Measurements from ENCODE around the gene DAPK1.

DAPK1 gene

DNA sequence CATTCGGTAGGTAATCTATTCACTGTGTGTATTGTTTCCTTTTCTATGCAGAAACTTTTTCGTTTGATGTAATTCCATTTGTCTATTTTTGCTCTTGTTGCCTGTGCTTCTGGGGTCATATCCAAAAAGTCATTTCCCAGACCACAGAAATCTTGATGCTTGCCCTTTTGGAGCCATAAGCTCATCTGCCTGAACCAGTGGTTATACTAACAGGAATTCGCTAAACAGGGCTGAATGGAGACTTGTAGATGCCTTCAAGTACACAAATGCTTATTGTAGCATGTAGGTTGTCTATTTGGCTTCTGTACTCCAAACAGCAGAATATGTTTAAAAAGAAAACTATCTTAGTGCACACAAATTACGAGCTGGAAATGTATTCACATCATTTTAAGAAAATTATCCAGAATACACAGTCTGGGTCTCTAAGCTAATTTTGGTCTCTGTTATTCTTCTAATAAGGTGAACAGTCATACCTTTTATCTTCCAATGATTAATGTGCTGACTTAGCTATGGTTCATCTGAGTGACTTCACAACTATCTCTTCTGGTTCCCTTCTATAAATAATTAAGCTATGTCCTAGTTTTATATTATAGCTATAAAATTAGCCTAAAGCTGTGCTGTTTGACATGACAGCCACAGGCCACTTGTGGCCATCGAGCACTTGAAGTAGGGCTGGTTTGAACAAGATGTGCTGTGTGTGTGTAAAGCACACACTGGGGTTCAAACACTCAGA, 87.6 kb downstream of the DAPK1 start:
- no peaks in the 10 kb centered on the region for H3K27me3 ChIP-seq (ENCODE audit: control insufficient read depth, insufficient read depth, low read length)
- no peak overlapping the region for H3K4me3 ChIP-seq (ENCODE audit: low read length)
- H3K9ac ChIP-seq (ENCODE audit: low read length), result no peak overlapping the region
- H3K27ac ChIP-seq (ENCODE audit: low read depth, low read length), result peak overlapping the region; percentile 1
- no peaks in the 10 kb centered on the region for H3K36me3 ChIP-seq (ENCODE audit: control insufficient read depth, insufficient read depth, low read length)
- H3K4me1 ChIP-seq (ENCODE audit: control insufficient read depth, insufficient read depth, low read length), result peaks cover 14% of the 10 kb centered on the region

DNA sequence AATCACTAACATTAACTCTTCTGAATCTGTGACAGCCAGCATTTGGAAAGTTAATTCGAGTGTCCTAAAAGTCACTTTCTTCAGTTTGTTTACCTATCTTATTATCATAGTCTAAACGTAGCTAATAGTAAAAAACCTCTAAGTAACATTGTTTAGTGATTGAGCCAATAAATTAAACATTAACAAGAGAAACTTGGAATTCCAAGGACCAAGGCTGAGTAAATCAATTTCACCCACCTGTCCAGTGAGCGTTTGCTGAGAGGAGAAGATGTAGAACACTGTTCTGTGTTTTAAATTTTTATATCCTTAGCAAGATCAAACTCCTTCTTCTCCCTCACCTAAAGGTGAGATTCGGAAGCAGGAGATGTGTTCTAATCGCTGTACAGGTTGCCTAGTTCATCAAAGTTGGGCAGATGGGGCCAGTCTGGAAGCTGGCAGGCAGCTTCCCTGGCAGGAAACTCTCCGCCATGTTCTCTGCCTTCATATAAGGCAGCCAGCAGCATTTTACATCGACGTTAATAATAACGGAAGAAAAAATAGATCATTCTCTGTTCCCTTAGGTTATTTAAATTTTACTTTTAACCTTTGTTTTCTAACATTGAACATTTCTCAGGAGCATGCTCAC, 89.2 kb downstream of the DAPK1 start:
- Histone ChIP-seq H3K4me3 (ENCODE audit: low read length) (no peak overlapping the region), H3K27me3 (ENCODE audit: control insufficient read depth, insufficient read depth, low read length) (no peaks in the 10 kb centered on the region), H3K27ac (ENCODE audit: low read depth, low read length) (peak overlapping the region; percentile 37), H3K4me1 (ENCODE audit: control insufficient read depth, insufficient read depth, low read length) (peaks cover 9% of the 10 kb centered on the region), H3K36me3 (ENCODE audit: control insufficient read depth, insufficient read depth, low read length) (no peaks in the 10 kb centered on the region), H3K9ac (ENCODE audit: low read length) (no peak overlapping the region)

DNA sequence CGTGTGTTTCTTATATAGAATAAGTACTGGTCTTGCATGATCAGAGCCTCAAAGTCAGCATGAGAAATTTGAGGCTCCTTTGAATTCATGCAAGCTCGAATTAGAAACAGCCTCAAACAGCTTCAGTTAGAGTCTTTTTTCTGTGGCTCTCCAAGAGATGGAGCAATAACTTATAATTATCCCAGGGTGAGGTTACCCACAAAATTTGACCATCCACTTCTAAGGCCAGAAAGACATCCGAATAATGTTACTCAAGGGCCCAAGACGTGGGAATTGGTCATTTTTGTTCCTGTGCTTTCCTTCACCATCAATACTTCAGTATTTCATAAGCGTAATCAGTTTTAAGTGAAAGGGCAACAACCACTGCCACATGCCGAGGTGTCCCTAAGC, 89.7 kb downstream of the DAPK1 start:
- no peak overlapping the region for H3K4me3 ChIP-seq (ENCODE audit: low read length)
- no peaks in the 10 kb centered on the region for H3K27me3 ChIP-seq (ENCODE audit: control insufficient read depth, insufficient read depth, low read length)
- peak overlapping the region; percentile 37 for H3K27ac ChIP-seq (ENCODE audit: low read depth, low read length)
- H3K4me1 ChIP-seq (ENCODE audit: control insufficient read depth, insufficient read depth, low read length), result peaks cover 12% of the 10 kb centered on the region
- no peaks in the 10 kb centered on the region for H3K36me3 ChIP-seq (ENCODE audit: control insufficient read depth, insufficient read depth, low read length)
- H3K9ac ChIP-seq (ENCODE audit: low read length), result no peak overlapping the region

DNA sequence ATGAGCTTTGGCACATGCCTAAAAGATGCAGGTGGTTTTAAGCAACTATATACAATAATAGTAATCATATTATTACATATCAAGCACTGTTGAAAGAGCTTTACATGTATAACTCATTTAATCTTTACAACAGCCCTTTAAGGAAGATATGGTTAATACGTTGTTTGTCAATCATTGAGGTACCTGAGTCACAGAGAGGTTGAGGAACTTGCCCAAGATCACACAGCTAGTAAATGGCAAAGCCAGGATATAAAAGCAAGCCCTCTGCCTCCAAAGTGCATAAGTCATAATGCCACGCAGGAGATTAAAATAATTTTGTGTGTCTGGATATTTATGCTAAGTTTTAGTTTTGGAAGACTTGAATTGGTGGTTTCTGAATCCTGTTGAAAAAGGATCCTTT, 90.2 kb downstream of the DAPK1 start:
- H3K27me3 ChIP-seq (ENCODE audit: control insufficient read depth, insufficient read depth, low read length), result no peaks in the 10 kb centered on the region
- no peak overlapping the region for H3K4me3 ChIP-seq (ENCODE audit: low read length)
- H3K4me1 ChIP-seq (ENCODE audit: control insufficient read depth, insufficient read depth, low read length), result peaks cover 17% of the 10 kb centered on the region
- H3K36me3 ChIP-seq (ENCODE audit: control insufficient read depth, insufficient read depth, low read length), result no peaks in the 10 kb centered on the region
- H3K9ac ChIP-seq (ENCODE audit: low read length), result no peak overlapping the region
- no peak overlapping the region for H3K27ac ChIP-seq (ENCODE audit: low read depth, low read length)

DNA sequence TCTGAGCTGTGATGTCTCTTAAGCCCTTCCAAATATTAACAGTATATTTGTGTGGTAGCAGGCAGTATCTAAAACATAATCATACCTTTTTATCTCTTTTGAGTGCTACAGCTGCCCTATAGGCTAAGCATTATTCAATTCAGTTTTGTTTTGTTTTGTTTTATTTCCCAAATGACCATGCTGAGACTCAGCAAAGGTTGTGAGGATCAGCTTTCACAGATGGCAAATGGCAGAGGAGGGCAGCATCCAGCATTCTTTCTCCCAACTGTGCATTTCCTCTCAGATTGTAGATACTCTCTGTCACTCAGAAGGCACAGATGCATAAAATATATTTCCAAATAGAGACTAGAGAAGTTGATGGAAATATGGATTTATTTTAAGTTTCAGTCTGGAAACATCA, 90.7 kb downstream of the DAPK1 start:
- Histone ChIP-seq H3K27ac (ENCODE audit: low read depth, low read length) (no peak overlapping the region), H3K4me3 (ENCODE audit: low read length) (no peak overlapping the region), H3K4me1 (ENCODE audit: control insufficient read depth, insufficient read depth, low read length) (peaks cover 20% of the 10 kb centered on the region), H3K36me3 (ENCODE audit: control insufficient read depth, insufficient read depth, low read length) (no peaks in the 10 kb centered on the region), H3K9ac (ENCODE audit: low read length) (no peak overlapping the region), H3K27me3 (ENCODE audit: control insufficient read depth, insufficient read depth, low read length) (no peaks in the 10 kb centered on the region)

DNA sequence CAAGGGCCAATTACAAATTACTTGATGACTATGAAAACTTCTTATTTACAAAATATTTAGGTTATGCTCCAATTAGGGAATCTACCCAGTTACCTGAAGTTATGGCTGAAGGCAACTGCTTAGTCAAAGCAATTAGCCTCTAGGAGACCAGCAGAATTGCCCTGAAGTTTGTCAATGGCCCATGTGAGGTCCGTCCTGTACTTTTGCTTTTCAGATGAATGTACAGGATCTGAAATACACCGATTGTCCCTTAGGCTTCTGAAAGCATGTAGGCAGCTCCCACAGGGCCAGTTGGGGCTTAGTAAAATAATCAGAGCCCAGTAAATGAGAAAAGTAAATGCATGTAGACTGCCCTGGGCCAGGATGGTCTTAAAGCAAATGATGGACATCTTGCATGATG, 93.3 kb downstream of the DAPK1 start:
- Histone ChIP-seq H3K4me1 (ENCODE audit: control insufficient read depth, insufficient read depth, low read length) (peaks cover 44% of the 10 kb centered on the region), H3K27ac (ENCODE audit: low read depth, low read length) (no peak overlapping the region), H3K27me3 (ENCODE audit: control insufficient read depth, insufficient read depth, low read length) (no peaks in the 10 kb centered on the region), H3K9ac (ENCODE audit: low read length) (no peak overlapping the region), H3K4me3 (ENCODE audit: low read length) (no peak overlapping the region), H3K36me3 (ENCODE audit: control insufficient read depth, insufficient read depth, low read length) (no peaks in the 10 kb centered on the region)

DNA sequence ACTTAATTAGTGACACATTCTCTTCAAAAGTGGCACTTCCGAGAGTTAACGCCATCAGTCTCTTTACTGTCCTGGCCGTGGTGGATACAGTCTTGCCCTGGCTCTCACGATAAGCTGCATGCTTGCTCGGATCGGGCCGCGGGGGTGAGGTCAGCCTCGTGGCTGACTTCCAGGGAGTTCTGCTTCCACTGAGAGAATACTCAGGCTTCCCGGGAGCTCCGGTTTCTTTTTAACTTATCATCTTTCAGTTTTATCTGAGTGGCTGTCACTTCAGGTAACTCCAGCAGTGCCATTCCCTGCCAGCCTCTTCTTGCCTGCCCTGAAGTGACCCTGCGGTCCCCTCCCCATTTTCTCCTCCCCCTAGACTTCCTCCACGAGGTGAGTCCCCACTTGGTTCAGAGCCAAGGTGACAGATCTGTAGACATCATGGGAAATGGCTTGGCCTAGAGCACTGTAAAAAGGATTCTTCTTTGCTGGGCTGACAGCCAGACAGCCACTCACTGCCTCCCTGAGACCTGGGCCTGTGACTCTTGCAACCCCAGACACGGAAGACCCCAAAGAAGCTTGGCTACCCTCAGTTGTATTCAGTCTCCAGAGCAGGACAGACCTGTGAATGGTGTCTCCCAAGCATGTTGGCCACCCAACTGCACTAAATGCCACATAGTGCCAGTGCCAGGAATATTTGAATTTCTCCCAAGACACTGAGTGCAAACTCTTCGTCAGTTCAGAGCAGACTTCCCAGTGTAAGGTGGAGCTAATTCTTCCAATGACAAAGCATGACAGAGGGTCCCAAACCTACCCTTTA, 95.1 kb downstream of the DAPK1 start:
- peaks cover 57% of the 10 kb centered on the region for H3K4me1 ChIP-seq (ENCODE audit: control insufficient read depth, insufficient read depth, low read length)
- H3K9ac ChIP-seq (ENCODE audit: low read length), result no peak overlapping the region
- H3K27me3 ChIP-seq (ENCODE audit: control insufficient read depth, insufficient read depth, low read length), result no peaks in the 10 kb centered on the region
- peak overlapping the region; percentile 14 for H3K4me3 ChIP-seq (ENCODE audit: low read length)
- H3K27ac ChIP-seq (ENCODE audit: low read depth, low read length), result peak overlapping the region; percentile 79
- H3K36me3 ChIP-seq (ENCODE audit: control insufficient read depth, insufficient read depth, low read length), result no peaks in the 10 kb centered on the region

DNA sequence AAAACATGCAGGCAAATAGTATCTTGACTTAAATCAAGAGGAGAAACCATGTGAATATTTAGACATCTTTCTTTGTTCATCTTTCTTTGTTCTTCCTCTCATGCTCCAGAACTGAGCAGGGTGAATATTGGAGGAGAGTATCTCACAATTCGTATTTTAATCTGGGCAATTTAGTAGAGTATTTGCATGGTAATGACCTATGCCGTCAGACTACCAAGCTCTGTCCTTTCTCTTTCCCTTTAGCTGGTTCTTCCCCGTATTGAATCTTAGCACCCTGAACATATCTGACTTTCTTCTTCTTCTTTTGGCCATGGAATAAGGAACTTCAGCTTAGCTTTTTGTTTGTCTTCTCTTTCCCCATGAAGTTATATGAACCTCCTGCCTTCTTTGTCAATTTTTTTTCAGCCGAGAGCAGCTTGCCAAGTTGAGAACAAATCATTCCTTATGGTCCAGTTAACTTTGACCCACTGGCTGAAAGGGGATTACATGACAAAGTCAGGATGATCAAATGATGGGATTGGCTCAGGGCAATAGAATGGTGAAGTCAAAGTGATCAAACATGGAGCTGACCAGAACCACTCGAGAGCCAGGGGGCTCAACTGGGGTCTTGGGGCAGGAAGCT, 95.8 kb downstream of the DAPK1 start:
- Histone ChIP-seq H3K27me3 (ENCODE audit: control insufficient read depth, insufficient read depth, low read length) (no peaks in the 10 kb centered on the region), H3K9ac (ENCODE audit: low read length) (no peak overlapping the region), H3K36me3 (ENCODE audit: control insufficient read depth, insufficient read depth, low read length) (no peaks in the 10 kb centered on the region), H3K4me1 (ENCODE audit: control insufficient read depth, insufficient read depth, low read length) (peaks cover 60% of the 10 kb centered on the region), H3K4me3 (ENCODE audit: low read length) (no peak overlapping the region), H3K27ac (ENCODE audit: low read depth, low read length) (peak overlapping the region; percentile 79)

DNA sequence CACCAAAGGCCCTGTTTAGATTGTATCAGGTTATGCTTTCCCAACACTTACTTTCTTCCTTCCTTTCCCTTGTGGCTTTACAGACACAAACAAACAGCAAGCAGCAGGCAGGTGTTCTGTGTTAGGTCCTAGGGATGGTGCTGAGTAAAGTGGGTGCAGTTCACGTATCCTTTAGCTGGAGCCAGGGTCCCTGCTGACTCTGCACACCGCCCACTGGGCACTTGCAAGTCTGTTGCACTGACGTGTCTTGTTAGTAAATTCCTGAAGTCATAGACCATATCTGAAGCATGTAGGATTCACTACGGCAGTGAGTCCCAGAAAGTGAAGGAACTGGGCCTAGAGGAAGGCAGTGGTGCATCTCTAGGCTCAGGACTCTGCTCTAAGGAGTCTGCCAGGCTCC, 96.5 kb downstream of the DAPK1 start:
- no peak overlapping the region for H3K9ac ChIP-seq (ENCODE audit: low read length)
- peaks cover 68% of the 10 kb centered on the region for H3K4me1 ChIP-seq (ENCODE audit: control insufficient read depth, insufficient read depth, low read length)
- H3K27ac ChIP-seq (ENCODE audit: low read depth, low read length), result peak overlapping the region; percentile 79

DNA sequence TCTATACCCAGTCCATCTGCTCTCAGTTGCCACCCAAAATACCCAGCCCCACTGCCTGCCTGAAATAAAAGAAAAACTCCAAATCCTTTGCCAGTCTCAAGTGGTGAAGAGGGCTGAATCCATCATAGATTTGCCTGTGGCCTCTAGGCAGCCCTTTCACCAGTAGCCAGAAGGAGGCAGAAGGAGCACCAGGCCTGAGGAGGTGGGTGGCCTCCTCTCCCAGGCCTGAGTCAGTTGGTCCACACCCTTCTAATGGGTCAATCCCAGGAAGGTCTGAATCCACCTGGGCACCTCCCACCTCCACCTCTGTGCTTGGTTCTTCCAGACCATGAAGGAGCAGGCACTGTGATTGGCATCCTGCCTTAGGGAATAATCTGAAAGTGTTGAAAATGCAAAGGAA, 97.0 kb downstream of the DAPK1 start:
- Histone ChIP-seq H3K4me3 (ENCODE audit: low read length) (no peak overlapping the region), H3K36me3 (ENCODE audit: control insufficient read depth, insufficient read depth, low read length) (no peaks in the 10 kb centered on the region), H3K9ac (ENCODE audit: low read length) (no peak overlapping the region), H3K4me1 (ENCODE audit: control insufficient read depth, insufficient read depth, low read length) (peaks cover 70% of the 10 kb centered on the region), H3K27me3 (ENCODE audit: control insufficient read depth, insufficient read depth, low read length) (no peaks in the 10 kb centered on the region), H3K27ac (ENCODE audit: low read depth, low read length) (peak overlapping the region; percentile 79)

More for the DNA sequence above, 96.5 kb downstream of the DAPK1 start:
- Histone ChIP-seq H3K36me3 (ENCODE audit: control insufficient read depth, insufficient read depth, low read length) (no peaks in the 10 kb centered on the region), H3K27me3 (ENCODE audit: control insufficient read depth, insufficient read depth, low read length) (no peaks in the 10 kb centered on the region), H3K4me3 (ENCODE audit: low read length) (no peak overlapping the region)

DNA sequence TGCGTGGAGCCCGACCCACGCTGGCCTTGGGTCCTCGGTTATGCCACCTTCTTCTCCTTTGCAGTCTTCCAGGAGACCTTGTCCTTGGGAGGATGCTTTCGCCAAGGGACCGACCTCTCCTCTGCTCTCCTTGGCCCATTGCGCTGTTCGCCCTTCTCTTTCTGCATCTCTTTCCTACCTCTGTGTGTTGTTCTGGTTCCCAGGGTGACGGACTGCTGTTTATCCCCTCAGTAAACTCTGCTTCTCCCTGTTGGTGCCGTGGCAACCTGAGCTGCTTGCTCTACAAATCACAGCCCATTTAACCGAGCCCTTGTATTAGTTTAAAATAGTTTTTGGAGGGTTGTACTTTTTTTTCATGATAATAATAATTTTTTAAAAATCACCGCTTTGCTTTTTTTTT, 97.9 kb downstream of the DAPK1 start:
- H3K4me1 ChIP-seq (ENCODE audit: control insufficient read depth, insufficient read depth, low read length), result peaks cover 78% of the 10 kb centered on the region
- peak overlapping the region; percentile 79 for H3K27ac ChIP-seq (ENCODE audit: low read depth, low read length)
- H3K36me3 ChIP-seq (ENCODE audit: control insufficient read depth, insufficient read depth, low read length), result no peaks in the 10 kb centered on the region
- no peak overlapping the region for H3K9ac ChIP-seq (ENCODE audit: low read length)
- no peaks in the 10 kb centered on the region for H3K27me3 ChIP-seq (ENCODE audit: control insufficient read depth, insufficient read depth, low read length)
- no peak overlapping the region for H3K4me3 ChIP-seq (ENCODE audit: low read length)

DNA sequence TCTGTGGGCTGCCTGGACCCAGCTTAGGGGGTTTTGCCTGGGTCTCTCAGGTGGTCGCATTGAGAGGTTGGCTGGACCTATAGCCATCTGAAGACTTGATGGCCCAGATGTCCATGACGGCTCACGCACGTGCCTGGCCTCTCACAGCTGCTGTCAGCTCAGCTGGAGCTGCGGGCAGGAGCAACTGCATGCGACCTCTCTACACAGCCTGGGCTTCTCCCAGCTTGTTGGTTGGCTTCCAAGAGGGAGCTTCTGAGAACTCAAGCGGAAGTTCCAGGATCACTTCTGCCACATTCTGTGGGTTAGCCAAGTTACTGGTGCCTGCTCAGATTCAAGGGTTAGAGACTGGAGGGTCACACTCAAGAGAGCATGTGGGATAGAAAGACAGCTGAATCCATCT, 99.2 kb downstream of the DAPK1 start:
- Histone ChIP-seq H3K27ac (ENCODE audit: low read depth, low read length) (peak overlapping the region; percentile 72), H3K9ac (ENCODE audit: low read length) (no peak overlapping the region), H3K4me3 (ENCODE audit: low read length) (no peak overlapping the region), H3K27me3 (ENCODE audit: control insufficient read depth, insufficient read depth, low read length) (no peaks in the 10 kb centered on the region), H3K36me3 (ENCODE audit: control insufficient read depth, insufficient read depth, low read length) (no peaks in the 10 kb centered on the region), H3K4me1 (ENCODE audit: control insufficient read depth, insufficient read depth, low read length) (peaks cover 85% of the 10 kb centered on the region)
